Measurements from ENCODE around the gene ZPBP. TPM values are rescaled to one million over a fixed set of nuclear protein-coding genes. Genes with fewer than 3 reads are reported as not detected.

Gene ZPBP
- total and polyA plus RNA-seq, 2 of the 4 experiments (the other 2 are of a cell fraction), result not detected

DNA sequence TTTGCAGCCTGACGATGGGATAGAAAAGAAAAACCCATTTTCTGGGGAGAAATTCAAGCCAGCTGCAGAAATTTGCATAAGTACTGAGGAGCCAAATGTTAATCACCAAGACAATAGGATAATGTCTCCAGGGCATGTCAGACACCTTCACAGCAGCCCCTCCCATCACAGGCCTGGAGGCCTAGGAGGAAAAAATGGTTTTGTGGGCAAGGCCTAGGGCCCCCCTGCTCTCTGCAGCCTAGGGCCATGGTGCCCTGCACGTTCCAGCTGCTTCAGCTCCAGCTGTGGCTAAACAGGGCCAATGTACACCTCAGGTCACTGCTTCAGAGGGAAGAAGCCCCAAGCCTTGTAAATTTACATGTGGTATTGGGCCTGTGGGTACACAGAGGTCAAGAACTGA, 161.4 kb downstream of the ZPBP start:
- no peak overlapping the region for H2BK5ac ChIP-seq (ENCODE audit: low read depth, low read length, poor library complexity, severe bottlenecking)
- H3K9me3 ChIP-seq (ENCODE audit: control insufficient read depth, insufficient read depth, low read length), result peaks cover 15% of the 10 kb centered on the region
- POLR2A ChIA-PET (ENCODE audit: unreplicated experiment), result no interaction called here
- DNase-seq (no peak), ATAC-seq (ENCODE audit: low read depth) (no peak)
- no peak overlapping the region for H2AFZ ChIP-seq (replicated peaks; ENCODE audit: low read length, poor library complexity)
- no peaks in the 10 kb centered on the region for H4K20me1 ChIP-seq (ENCODE audit: insufficient read depth, low read length)
- no peak overlapping the region for H2AK5ac ChIP-seq (ENCODE audit: low read depth, low read length)
- no peak overlapping the region for H3K14ac ChIP-seq (replicated peaks; ENCODE audit: low read depth, low read length)
- no peak overlapping the region for H3K27ac ChIP-seq (ENCODE audit: insufficient read depth, low read length)
- intact Hi-C loops (cut with micrococcal nuclease) (no loop called here), dilution Hi-C loops (cut with HindIII; ENCODE audit: low sequenced_read_pairs, unreplicated experiment) (no loop called here), in situ Hi-C loops (cut with MboI; ENCODE audit: low sequenced_read_pairs) (no loop called here)
- no peaks in the 10 kb centered on the region for H3K4me1 ChIP-seq (ENCODE audit: control insufficient read depth, insufficient read depth, low read length)
- no peaks in the 10 kb centered on the region for H3K9me1 ChIP-seq (ENCODE audit: insufficient read depth, low read length)
- BruUV-seq (replicated peaks), result no TSS peak
- no peak overlapping the region for H3K4ac ChIP-seq (ENCODE audit: low read depth, low read length)
- TF ChIP-seq, protein P1, sequence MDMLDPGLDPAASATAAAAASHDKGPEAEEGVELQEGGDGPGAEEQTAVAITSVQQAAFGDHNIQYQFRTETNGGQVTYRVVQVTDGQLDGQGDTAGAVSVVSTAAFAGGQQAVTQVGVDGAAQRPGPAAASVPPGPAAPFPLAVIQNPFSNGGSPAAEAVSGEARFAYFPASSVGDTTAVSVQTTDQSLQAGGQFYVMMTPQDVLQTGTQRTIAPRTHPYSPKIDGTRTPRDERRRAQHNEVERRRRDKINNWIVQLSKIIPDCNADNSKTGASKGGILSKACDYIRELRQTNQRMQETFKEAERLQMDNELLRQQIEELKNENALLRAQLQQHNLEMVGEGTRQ (IDR thresholded peaks at IDR 0.05; ENCODE audit: low read depth, low read length), result no peak
- TF ChIP-seq MAFK (IDR thresholded peaks at IDR 0.05; ENCODE audit: low read depth, low read length) (no peak), RAD21 (IDR thresholded peaks at IDR 0.05; ENCODE audit: low read length) (no peak), FOS (IDR thresholded peaks at IDR 0.05; ENCODE audit: low read depth, low read length) (no peak), CEBPB (IDR thresholded peaks at IDR 0.05; ENCODE audit: low read depth, low read length) (no peak), RFX5 (IDR thresholded peaks at IDR 0.05; ENCODE audit: low read depth, low read length) (no peak), BHLHE40 (IDR thresholded peaks at IDR 0.05; ENCODE audit: low read depth, low read length) (no peak), RCOR1 (IDR thresholded peaks at IDR 0.05; ENCODE audit: insufficient replicate concordance, low read length) (no peak), NFE2L2 (IDR thresholded peaks at IDR 0.05; ENCODE audit: low read depth, low read length) (no peak), CHD1 (IDR thresholded peaks at IDR 0.05; ENCODE audit: low read depth, low read length) (no peak), MAZ (IDR thresholded peaks at IDR 0.05; ENCODE audit: borderline replicate concordance, low read depth, low read length) (no peak), MXI1 (IDR thresholded peaks at IDR 0.05; ENCODE audit: borderline replicate concordance, low read depth, low read length) (no peak), SMC3 (IDR thresholded peaks at IDR 0.05; ENCODE audit: low read depth, low read length) (no peak), POLR2A (IDR thresholded peaks at IDR 0.05; ENCODE audit: low read depth, low read length) (no peak)
- TF ChIP-seq, protein P2, sequence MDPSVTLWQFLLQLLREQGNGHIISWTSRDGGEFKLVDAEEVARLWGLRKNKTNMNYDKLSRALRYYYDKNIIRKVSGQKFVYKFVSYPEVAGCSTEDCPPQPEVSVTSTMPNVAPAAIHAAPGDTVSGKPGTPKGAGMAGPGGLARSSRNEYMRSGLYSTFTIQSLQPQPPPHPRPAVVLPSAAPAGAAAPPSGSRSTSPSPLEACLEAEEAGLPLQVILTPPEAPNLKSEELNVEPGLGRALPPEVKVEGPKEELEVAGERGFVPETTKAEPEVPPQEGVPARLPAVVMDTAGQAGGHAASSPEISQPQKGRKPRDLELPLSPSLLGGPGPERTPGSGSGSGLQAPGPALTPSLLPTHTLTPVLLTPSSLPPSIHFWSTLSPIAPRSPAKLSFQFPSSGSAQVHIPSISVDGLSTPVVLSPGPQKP (IDR thresholded peaks at IDR 0.05; ENCODE audit: borderline replicate concordance, low read depth, low read length), result no peak
- no peak overlapping the region for H4K5ac ChIP-seq (ENCODE audit: low read depth, low read length)
- H3K36me3 ChIP-seq (ENCODE audit: control insufficient read depth, insufficient read depth, low read length), result no peaks in the 10 kb centered on the region
- no peaks in the 10 kb centered on the region for H3K27me3 ChIP-seq (ENCODE audit: control insufficient read depth, insufficient read depth, low read length)
- no peak overlapping the region for H3K18ac ChIP-seq (ENCODE audit: low read depth, low read length)
- no peak overlapping the region for H3K4me2 ChIP-seq (ENCODE audit: low read depth, low read length)
- CTCF ChIA-PET, result no interaction called here
- H4K91ac ChIP-seq (ENCODE audit: insufficient read depth, low read depth, low read length), result no peak overlapping the region
- H2BK20ac ChIP-seq (ENCODE audit: low read depth, low read length), result no peak overlapping the region
- H3K56ac ChIP-seq (ENCODE audit: extremely low read depth, insufficient read depth, low read length), result no peak overlapping the region
- no peak overlapping the region for H2AK9ac ChIP-seq (replicated peaks; ENCODE audit: low read depth, low read length, poor library complexity)
- WGBS, 2 experiments (ENCODE audit: extremely low coverage in 2 of 2, insufficient read length in 1 of 2), result no CpG with 5 or more reads among the region's 2 CpGs
- H3K4me3 ChIP-seq (ENCODE audit: insufficient read depth, low read depth, low read length), result no peak overlapping the region
- H2BK120ac ChIP-seq (ENCODE audit: low read depth, low read length), result no peak overlapping the region
- no peaks in the 10 kb centered on the region for H3K79me1 ChIP-seq (ENCODE audit: low read depth in 1 of 2, low read length in 2 of 2)
- H2BK15ac ChIP-seq (ENCODE audit: low read depth, low read length), result no peak overlapping the region
- no peak overlapping the region for H3K9ac ChIP-seq (ENCODE audit: low read depth, low read length)
- H3K23ac ChIP-seq (ENCODE audit: low read depth, low read length), result no peak overlapping the region
- H4K8ac ChIP-seq (ENCODE audit: low read depth in 2 of 2, low read length in 2 of 2), result no peak overlapping the region

All from IMR-90 (cell line).